ENCODE results near the gene ZNF385C. TPM values are rescaled to one million over a fixed set of nuclear protein-coding genes. Genes with fewer than 3 reads are reported as not detected.

Gene ZNF385C
- total RNA-seq, 4 donors from 2014 or later, result not detected

GRCh38 chr17:42065201-42065600 is 33.1 kb downstream of the ZNF385C start:
- Histone ChIP-seq H3K27me3 (peaks cover 36% of the 10 kb centered on the region), H3K4me3 (no peak overlapping the region), H3K27ac (no peak overlapping the region), H3K4me1 (no peaks in the 10 kb centered on the region), H3K36me3 (no peaks in the 10 kb centered on the region), H3K9me3 (no peaks in the 10 kb centered on the region)
- ATAC-seq, result no peak
- WGBS, 2 donors (ENCODE audit: low coverage in 1 of 2), result 58 to 69% methylated on average over 2 of the region's 2 CpGs
- TF ChIP-seq EP300 (IDR thresholded peaks at IDR 0.05) (no peak), POLR2A (IDR thresholded peaks at IDR 0.05) (no peak), CTCF (IDR thresholded peaks at IDR 0.05) (no peak), POLR2AphosphoS5 (IDR thresholded peaks at IDR 0.05) (no peak)

- Histone ChIP-seq H3K4me1 (no peaks in the 10 kb centered on the region), H3K9me3 (no peaks in the 10 kb centered on the region), H3K27me3 (peaks cover 33% of the 10 kb centered on the region), H3K27ac (no peak overlapping the region), H3K4me3 (no peak overlapping the region), H3K36me3 (no peaks in the 10 kb centered on the region)
- TF ChIP-seq EP300 (IDR thresholded peaks at IDR 0.05) (no peak), CTCF (IDR thresholded peaks at IDR 0.05) (no peak), POLR2A (IDR thresholded peaks at IDR 0.05) (no peak), POLR2AphosphoS5 (IDR thresholded peaks at IDR 0.05) (no peak)
- WGBS, 2 donors (ENCODE audit: low coverage in 1 of 2), result 76% methylated on average over 5 of the region's 14 CpGs; no CpG with 5 or more reads in 1 of the 2 donors
- ATAC-seq, result no peak
These were observed 35.6 kb downstream of the ZNF385C start for GRCh38 chr17:42062681-42063080.

GRCh38 chr17:42061646-42062487 is 36.4 kb downstream of the ZNF385C start:
- ATAC-seq, result no peak
- Histone ChIP-seq H3K27ac (no peak overlapping the region), H3K9me3 (no peaks in the 10 kb centered on the region), H3K27me3 (peaks cover 26% of the 10 kb centered on the region), H3K4me1 (no peaks in the 10 kb centered on the region), H3K4me3 (no peak overlapping the region), H3K36me3 (no peaks in the 10 kb centered on the region)
- 72% methylated on average over 3 of the region's 5 CpGs; no CpG with 5 or more reads in 1 of the 2 donors for WGBS, 2 donors (ENCODE audit: low coverage in 1 of 2)
- no peak for TF ChIP-seq EP300 (IDR thresholded peaks at IDR 0.05)
- no peak for TF ChIP-seq POLR2AphosphoS5 (IDR thresholded peaks at IDR 0.05)
- no peak for TF ChIP-seq CTCF (IDR thresholded peaks at IDR 0.05)
- no peak for TF ChIP-seq POLR2A (IDR thresholded peaks at IDR 0.05)

- no peak overlapping the region for H3K4me3 ChIP-seq
- no peaks in the 10 kb centered on the region for H3K4me1 ChIP-seq
- 68 to 100% methylated on average over 2 to 4 of the region's 4 CpGs for WGBS, 2 donors (ENCODE audit: low coverage in 1 of 2)
- no peaks in the 10 kb centered on the region for H3K9me3 ChIP-seq
- no peaks in the 10 kb centered on the region for H3K36me3 ChIP-seq
- no peak for ATAC-seq
- H3K27ac ChIP-seq, result no peak overlapping the region
- H3K27me3 ChIP-seq, result peaks cover 39% of the 10 kb centered on the region
- no peak for TF ChIP-seq POLR2A (IDR thresholded peaks at IDR 0.05)
- no peak for TF ChIP-seq POLR2AphosphoS5 (IDR thresholded peaks at IDR 0.05)
- no peak for TF ChIP-seq EP300 (IDR thresholded peaks at IDR 0.05)
- TF ChIP-seq CTCF (IDR thresholded peaks at IDR 0.05), result no peak
These were observed 38.0 kb downstream of the ZNF385C start for GRCh38 chr17:42060231-42060630.

GRCh38 chr17:42059815-42060214 is 38.5 kb downstream of the ZNF385C start:
- 42 to 67% methylated on average over 1 of the region's 4 CpGs for WGBS, 2 donors (ENCODE audit: low coverage in 1 of 2)
- Histone ChIP-seq H3K27me3 (peaks cover 43% of the 10 kb centered on the region), H3K27ac (no peak overlapping the region), H3K9me3 (no peaks in the 10 kb centered on the region), H3K4me1 (no peaks in the 10 kb centered on the region), H3K4me3 (no peak overlapping the region), H3K36me3 (no peaks in the 10 kb centered on the region)
- TF ChIP-seq EP300 (IDR thresholded peaks at IDR 0.05), result no peak
- no peak for TF ChIP-seq CTCF (IDR thresholded peaks at IDR 0.05)
- TF ChIP-seq POLR2AphosphoS5 (IDR thresholded peaks at IDR 0.05), result no peak
- no peak for TF ChIP-seq POLR2A (IDR thresholded peaks at IDR 0.05)
- ATAC-seq, result no peak
